Mononuclear cell (primary cell): ENCODE results near the gene PIP5K1B. TPM values are rescaled to one million over a fixed set of nuclear protein-coding genes. Genes with fewer than 3 reads are reported as not detected.

Experiments
- H3K27me3 ChIP-seq: 2 replicates; pipeline ENCODE4 v1.6.0; 2011; ENCODE audit warnings: low read length, control low read depth; ENCODE audit not compliant: insufficient read depth
- H3K4me1 ChIP-seq: 2 replicates; pipeline ENCODE4 v1.5.1; 2011; ENCODE audit warnings: mild to moderate bottlenecking, low read length, control low read depth; ENCODE audit not compliant: insufficient read depth
- H3K4me3 ChIP-seq: 2 replicates; pipeline ENCODE4 v1.5.1; 2011; ENCODE audit warnings: mild to moderate bottlenecking, low read length, moderate library complexity
- H3K9me3 ChIP-seq: 2 replicates; pipeline ENCODE4 v1.5.1; 2011; ENCODE audit warnings: low read depth, mild to moderate bottlenecking, control low read depth, low read length
- total RNA-seq: library from RNA; depleted of rRNA; stranded (reverse); fragments of >200 nt; gene quantifications from one replicate; pipeline ENCODE4 v1.2.3, GENCODE V29; 2012

The PIP5K1B gene
- total RNA-seq, 1 donor, result 1.5 TPM

DNA sequence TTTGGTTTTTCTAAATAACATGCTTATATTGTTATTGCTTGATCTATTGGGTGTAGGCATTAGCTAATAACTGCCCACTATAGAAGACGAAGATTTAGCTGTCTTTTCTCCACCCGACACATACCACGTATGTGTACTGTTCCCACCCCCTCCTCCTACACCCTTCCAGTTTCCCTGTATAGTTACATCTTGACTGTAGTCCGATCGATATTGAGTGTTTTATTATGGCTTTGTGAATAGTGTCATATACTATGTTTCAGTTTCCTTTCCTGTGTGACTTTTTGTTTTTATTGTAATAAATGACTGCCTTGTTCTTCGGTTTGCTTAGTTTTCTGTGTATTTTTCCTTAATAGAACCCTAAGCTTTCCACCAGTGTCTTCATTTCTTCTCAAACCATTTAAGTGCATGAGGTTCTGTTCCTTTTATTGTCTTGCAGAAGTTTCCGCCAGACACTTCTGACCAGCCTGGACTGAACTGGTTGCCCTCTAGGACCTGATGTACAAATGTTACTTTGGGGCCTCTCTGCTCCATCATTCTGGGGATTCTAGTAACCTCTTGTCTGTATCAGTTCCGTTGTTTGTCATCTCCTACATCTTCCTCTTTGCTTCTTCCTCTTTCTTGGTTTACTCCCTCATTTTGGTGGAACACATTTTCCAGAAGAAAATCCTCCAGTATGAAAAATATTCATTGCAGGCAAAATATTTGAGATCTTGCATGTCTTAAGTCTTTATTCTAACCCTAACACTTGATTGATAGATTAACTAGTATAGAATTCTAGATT lies 247.0 kb downstream of the PIP5K1B start:
- Histone ChIP-seq H3K27me3 (no peaks in the 10 kb centered on the region), H3K4me3 (no peak overlapping the region), H3K4me1 (peaks cover 24% of the 10 kb centered on the region), H3K9me3 (no peaks in the 10 kb centered on the region)

DNA sequence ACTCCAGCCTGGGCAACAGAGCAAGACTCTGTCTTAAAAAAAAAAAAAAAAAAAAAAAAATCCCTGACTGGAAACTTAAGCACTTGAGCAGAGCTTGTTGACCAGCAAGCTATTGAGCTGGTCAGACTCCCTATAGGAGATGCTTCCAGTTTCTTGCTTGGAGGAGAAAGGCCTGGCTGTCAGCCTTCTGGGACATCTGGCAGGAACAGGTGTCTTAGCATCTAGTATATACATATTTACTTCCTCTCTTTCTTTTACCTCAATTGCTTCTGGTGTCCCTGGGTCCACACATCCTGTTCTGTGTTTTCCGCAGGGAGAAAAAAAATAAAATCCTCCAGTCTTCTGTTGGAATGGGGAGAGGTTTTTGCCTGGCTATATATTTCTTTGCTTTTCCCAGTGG lies 248.7 kb downstream of the PIP5K1B start:
- H3K27me3 ChIP-seq, result no peaks in the 10 kb centered on the region
- H3K4me1 ChIP-seq, result peaks cover 24% of the 10 kb centered on the region
- no peak overlapping the region for H3K4me3 ChIP-seq
- H3K9me3 ChIP-seq, result no peaks in the 10 kb centered on the region

DNA sequence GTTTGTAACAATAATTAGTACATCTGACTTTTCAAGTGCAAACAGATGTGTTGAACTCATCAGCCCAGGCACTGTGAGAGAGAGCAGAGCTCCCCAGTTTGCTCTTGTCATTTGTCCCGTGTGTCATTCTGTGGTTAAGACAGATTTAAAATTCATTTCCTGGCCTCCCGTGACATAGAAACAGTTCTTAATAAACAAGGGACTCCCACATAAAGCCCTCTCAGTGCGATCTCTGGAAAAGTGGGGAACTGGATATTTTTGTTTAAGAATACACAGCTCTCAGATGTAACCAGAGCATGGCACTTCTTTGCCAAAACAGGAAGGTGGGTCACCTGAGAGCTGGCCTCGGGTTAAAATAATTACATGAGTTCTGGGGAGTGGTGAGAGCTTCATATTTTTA lies 250.3 kb downstream of the PIP5K1B start:
- Histone ChIP-seq H3K4me3 (no peak overlapping the region), H3K9me3 (no peaks in the 10 kb centered on the region), H3K27me3 (no peaks in the 10 kb centered on the region), H3K4me1 (peaks cover 24% of the 10 kb centered on the region)

DNA sequence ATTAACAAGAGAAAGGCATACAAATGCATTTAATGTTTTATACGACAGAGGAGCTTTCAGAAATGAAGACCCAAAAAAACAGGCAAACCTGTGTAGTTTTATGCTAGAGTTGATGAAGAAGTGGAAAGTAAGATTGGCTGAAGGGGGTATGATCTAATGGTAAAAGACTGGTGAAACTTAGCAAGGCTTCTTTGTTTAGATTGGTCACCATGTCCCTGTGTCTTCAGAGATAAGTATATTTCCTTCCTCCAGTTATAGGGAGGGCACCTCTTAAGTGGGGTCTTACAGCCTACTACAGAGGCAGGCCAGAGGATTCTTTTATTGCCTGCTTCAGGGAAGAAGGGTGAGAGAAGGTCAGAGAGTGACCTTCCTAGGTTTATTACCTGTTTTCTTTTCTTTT lies 252.4 kb downstream of the PIP5K1B start:
- Histone ChIP-seq H3K9me3 (no peaks in the 10 kb centered on the region), H3K4me3 (no peak overlapping the region), H3K4me1 (peaks cover 11% of the 10 kb centered on the region), H3K27me3 (no peaks in the 10 kb centered on the region)

DNA sequence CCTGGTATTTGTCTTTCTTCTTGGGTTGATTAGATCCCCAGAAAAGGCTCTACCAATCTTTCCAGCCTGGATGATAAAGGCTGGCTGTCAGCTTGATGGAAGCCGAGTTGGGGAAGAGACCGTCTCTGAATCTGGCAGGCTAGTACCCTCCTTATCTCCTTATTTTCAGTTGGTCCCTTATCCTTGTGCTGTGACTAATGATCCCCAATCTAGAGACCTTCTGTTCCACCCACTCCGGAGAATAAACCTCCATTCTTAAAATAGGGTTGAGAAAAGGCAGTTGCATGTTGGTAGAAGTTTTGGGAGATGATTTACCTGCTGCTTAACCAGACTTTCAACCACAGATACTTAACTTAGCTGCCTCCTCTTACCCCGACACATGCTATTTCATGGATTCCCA lies 256.5 kb downstream of the PIP5K1B start:
- H3K4me1 ChIP-seq, result peaks cover 2% of the 10 kb centered on the region
- no peaks in the 10 kb centered on the region for H3K9me3 ChIP-seq
- H3K4me3 ChIP-seq, result no peak overlapping the region

DNA sequence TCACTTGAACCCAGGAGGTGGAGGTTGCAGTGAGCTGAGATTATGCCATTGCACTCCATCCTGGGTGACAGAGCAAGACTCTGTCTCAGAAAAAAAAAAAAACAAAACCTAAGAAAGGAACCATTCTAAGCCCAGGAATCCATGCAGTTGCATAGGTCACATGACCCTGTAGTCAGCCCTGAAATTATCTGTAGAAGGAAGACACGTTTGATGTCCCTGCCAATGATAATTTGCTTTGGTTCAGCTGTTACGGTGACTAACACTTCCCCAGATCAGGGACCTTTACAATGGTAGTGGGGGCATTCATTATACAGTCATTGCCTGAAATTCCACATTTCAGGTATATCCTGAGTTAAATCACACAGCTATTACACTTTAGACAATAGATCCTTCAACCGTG lies 258.4 kb downstream of the PIP5K1B start:
- Histone ChIP-seq H3K4me3 (no peak overlapping the region), H3K4me1 (peaks cover 8% of the 10 kb centered on the region), H3K9me3 (no peaks in the 10 kb centered on the region), H3K27me3 (no peaks in the 10 kb centered on the region)

More for the DNA sequence above, 256.5 kb downstream of the PIP5K1B start:
- H3K27me3 ChIP-seq, result no peaks in the 10 kb centered on the region

DNA sequence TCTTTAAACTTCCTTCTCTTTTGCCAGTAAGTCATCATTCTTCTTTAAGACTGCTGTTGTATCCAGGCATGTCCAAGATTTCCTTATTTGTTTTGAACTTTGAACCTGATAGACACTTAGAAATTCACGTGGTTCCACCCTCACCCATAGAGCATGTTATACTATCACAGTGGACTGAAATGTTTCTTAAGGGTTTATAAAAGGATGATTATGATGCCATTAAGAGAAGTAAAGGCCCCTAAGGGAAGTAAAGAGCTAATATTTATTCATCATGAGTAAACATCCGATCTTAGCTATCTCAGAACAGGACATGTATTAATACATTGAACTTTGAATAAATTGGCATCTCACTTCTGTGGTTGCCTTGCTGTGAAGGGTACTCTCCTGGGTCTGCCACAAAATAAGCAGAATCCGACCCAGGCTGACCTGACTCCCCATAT lies 259.1 kb downstream of the PIP5K1B start:
- Histone ChIP-seq H3K4me3 (no peak overlapping the region), H3K27me3 (no peaks in the 10 kb centered on the region), H3K4me1 (peaks cover 8% of the 10 kb centered on the region), H3K9me3 (no peaks in the 10 kb centered on the region)

DNA sequence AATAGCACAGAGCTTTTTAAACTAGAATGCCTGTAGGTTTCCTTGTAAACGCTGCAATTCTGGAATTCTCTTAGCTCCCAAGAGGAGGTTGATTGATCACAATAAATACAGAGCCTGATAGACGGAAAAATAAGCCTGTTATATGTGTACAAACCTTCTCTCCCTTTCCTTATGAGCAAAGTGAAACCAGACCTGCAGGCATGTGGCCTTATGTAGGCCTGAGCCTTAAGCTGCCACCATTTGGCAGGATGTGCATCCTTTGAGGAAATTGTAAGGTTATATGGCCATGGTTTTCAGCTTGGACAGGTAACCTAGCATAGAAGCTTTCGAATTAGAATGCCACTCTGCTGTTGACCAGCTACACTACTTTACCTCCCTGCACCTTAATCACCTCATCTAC lies 259.7 kb downstream of the PIP5K1B start:
- Histone ChIP-seq H3K4me1 (peaks cover 8% of the 10 kb centered on the region), H3K4me3 (no peak overlapping the region), H3K27me3 (no peaks in the 10 kb centered on the region), H3K9me3 (no peaks in the 10 kb centered on the region)

DNA sequence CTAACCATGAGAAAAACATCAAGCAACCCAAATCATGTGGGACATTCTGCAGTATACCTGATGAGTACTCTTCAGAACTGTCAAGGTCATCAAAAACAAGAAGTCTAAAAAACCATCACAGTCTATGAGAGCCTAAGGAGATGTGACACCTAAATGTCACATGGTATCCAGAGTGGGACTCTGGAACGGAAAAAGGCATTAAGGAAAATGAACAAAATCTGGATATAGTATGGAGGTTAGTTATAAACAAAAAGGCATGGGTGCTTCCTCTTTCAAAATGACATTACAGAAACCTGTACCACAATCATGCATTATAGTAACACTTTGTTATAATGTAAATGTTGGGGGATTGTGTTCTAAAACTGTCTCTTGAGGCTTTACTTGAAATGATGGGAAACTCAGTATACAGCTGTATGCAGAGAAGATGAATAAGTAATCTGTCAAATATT lies 261.5 kb downstream of the PIP5K1B start:
- Histone ChIP-seq H3K4me1 (peaks cover 8% of the 10 kb centered on the region), H3K9me3 (no peaks in the 10 kb centered on the region), H3K27me3 (no peaks in the 10 kb centered on the region), H3K4me3 (no peak overlapping the region)

DNA sequence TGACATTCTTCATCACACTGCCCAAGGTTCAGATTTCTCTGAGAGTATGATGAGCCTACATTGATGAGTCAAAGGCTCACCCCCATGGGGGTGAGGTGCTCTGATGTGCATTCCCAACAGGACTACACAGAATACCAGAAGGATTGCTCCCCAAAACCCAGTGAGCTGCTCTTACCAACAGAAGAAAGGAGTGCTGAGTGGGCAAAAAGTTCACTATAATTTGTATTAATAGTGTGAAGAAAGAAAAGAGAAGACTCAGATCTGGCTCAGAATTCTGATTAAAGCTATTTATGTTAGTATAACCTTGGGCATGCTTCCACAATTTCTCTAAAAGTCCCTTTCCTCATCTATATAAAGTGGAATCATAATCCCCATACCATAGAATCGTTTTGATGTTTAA lies 262.8 kb downstream of the PIP5K1B start:
- Histone ChIP-seq H3K9me3 (no peaks in the 10 kb centered on the region), H3K27me3 (no peaks in the 10 kb centered on the region), H3K4me3 (no peak overlapping the region), H3K4me1 (peaks cover 8% of the 10 kb centered on the region)

DNA sequence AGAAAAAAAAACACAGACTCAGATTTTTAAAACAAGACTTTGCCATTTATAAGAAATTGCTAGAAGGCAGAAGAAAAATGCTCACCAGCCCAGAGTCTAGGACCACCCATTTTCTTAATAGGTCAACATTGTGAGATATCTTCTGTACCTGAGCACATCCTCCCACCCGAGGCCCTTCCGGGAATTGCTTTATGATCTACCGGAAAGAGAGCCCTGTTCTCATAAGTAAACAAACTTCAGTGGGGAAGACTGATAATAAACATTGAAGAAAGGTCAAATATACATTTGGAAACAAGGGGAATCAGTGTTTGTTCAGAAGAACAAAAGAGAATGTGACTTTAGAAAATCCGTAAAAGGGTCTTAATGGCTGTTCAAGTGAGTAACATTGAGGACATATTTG lies 264.5 kb downstream of the PIP5K1B start:
- Histone ChIP-seq H3K4me3 (no peak overlapping the region), H3K9me3 (no peaks in the 10 kb centered on the region), H3K4me1 (peaks cover 18% of the 10 kb centered on the region), H3K27me3 (no peaks in the 10 kb centered on the region)

DNA sequence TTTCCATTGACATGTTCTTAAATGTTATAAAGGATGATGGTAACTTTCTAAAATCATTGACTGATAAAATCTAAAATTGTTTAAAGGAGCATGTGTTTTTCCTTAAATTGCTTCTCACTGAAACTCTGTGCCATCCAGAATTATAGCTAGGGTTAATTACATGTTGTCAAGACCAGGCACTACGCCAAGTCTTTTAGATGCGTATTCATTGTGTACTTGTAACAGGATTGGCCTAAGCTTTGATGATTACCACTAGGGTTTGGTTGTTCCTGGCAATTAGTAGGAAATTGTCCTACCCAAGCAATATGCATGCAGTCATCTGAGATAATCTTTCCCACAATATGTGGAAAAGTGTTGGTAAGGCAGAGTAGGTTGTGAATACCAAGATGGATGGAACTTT lies 265.1 kb downstream of the PIP5K1B start:
- peaks cover 25% of the 10 kb centered on the region for H3K4me1 ChIP-seq
- no peaks in the 10 kb centered on the region for H3K9me3 ChIP-seq
- H3K27me3 ChIP-seq, result no peaks in the 10 kb centered on the region
- no peak overlapping the region for H3K4me3 ChIP-seq

DNA sequence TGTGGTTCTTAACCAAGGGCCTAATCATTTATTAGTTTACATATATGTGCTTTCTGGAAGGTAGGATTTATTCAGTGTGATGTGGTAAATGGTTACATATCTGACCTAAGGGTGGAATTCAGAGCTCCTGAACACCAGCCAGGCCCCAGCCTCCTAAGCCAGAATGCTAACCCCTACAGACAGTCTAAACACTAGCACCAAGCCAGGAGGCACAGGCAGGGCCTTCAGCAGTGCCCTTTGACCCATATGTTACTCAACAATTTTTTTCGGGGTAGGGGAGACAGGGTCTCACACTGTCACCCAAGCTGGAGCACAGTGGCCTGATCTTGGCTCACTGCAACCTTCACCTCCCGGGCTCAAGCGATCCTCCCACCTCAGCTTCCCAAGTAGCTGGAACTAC lies 268.6 kb downstream of the PIP5K1B start:
- H3K4me1 ChIP-seq, result peaks cover 37% of the 10 kb centered on the region
- no peak overlapping the region for H3K4me3 ChIP-seq
- H3K9me3 ChIP-seq, result no peaks in the 10 kb centered on the region
- H3K27me3 ChIP-seq, result no peaks in the 10 kb centered on the region

DNA sequence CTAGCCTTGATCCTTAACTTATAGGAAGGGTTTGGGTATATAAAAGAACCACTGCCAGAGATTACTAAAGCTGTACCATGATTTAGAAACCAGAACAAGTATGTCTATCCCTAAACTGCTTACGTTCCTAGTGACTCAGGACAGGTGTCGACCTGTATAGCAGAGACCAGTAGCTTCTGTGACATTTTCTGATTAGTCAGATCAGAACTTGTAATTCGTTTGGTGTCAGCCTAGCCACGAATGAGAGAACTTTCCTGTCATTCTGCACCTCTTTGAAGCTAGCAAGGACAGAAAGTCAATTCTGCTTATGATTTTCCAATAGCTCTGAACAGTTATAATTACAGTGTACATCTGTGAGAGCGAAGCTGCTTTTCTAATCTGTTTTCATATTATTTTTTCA lies 269.4 kb downstream of the PIP5K1B start:
- Histone ChIP-seq H3K4me3 (peak overlapping the region; percentile 48), H3K9me3 (no peaks in the 10 kb centered on the region), H3K27me3 (no peaks in the 10 kb centered on the region), H3K4me1 (peaks cover 46% of the 10 kb centered on the region)

DNA sequence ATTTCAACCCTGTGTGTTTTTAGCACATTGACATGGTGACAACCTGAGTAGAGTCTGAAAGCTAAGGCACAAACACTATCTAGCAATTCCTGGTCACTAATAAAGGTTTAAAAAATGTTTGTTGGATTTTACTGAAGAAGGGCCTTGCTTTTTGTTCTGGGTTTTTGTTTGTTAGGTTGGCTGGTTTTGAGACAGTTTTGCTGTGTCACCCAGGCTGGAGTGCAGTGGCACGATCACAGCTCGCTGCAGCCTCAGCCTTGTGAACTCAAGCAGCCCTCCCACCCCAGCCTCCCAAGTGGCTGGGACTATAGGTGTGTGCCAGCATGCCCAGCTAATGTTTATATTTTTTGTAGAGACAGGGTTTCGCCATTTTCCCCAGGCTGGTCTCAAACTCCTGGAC lies 269.9 kb downstream of the PIP5K1B start:
- Histone ChIP-seq H3K27me3 (no peaks in the 10 kb centered on the region), H3K4me3 (peak overlapping the region; percentile 48), H3K9me3 (no peaks in the 10 kb centered on the region), H3K4me1 (peaks cover 50% of the 10 kb centered on the region)

DNA sequence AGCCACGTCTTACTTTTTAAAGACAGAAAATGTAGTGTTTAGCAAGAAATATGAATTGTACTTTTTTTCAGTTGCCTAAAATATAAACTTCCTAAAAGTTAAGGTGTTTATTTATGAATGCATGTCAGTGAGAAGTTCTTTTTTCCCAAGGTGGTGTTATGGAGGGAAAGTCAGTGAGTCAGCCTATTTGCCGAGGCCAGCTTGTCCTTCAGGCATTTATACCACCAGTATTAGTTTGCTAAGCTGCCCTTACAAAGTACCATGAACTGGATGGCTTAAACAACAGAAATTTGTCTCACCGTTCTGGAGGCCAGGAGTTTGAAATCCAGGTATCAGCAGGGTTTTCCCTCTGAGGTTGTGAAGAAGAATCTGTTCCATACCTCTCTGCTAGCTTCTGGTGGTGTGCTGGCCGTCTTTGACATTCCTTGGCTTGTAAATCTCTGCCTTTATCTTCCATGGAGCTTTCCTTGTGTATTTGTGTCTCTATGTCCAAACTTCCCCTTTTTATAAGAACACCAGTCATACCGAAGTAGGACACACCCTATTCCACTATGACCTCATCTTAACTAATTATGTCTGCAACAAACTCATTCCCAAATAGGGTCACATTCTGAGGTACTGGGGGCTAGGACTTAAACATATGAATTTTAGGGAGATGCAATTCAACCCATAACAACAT lies 270.5 kb downstream of the PIP5K1B start:
- no peaks in the 10 kb centered on the region for H3K9me3 ChIP-seq
- peaks cover 56% of the 10 kb centered on the region for H3K4me1 ChIP-seq
- H3K27me3 ChIP-seq, result no peaks in the 10 kb centered on the region
- peak overlapping the region; percentile 48 for H3K4me3 ChIP-seq
